SK-N-SH (cell line): ENCODE data around the gene ZNF555. TPM values are rescaled to one million over a fixed set of nuclear protein-coding genes. Genes with fewer than 3 reads are reported as not detected.

Experiments
- CTCF ChIA-PET: fragments of 300-600, 350-600 bp; formaldehyde crosslinking; extraction: SDS; loops from one replicate; lab custom pipeline; 2021; lab: Yijun Ruan, JAX
- POLR2A ChIA-PET: fragments of 350-600 bp; sonication (Branson Sonifier 250); formaldehyde crosslinking; extraction: SDS; loops from one replicate; lab custom pipeline; 2020; ENCODE audit warnings: antibody characterized with exemption, inconsistent platforms; lab: Yijun Ruan, JAX
- DNase-seq: peaks from one replicate; pipeline ENCODE4 v3.0.0; 2012
- H2AFZ ChIP-seq: fragments of 200-600 bp; sonication (generic); 2 replicates; pipeline ENCODE4 v1.8.1; 2016; ENCODE audit warnings: antibody characterized with exemption, mild to moderate bottlenecking, low read depth
- H3F3A ChIP-seq: fragments of 200-600 bp; sonication (generic); replicated peaks from 2 replicates; pipeline ENCODE3; 2016; ENCODE audit warnings: antibody characterized with exemption, mild to moderate bottlenecking; ENCODE audit not compliant: insufficient read depth
- H3K27ac ChIP-seq, 2 experiments: fragments of 200-500 bp in 1 of 2; fragments of 200-600 bp in 1 of 2; sonication (Bioruptor generic) in 1 of 2; sonication (generic), shearing (Covaris generic) in 1 of 2; 2 replicates each; pipeline versions ENCODE4 v1.5.1 to v1.6.1; 2014 to 2016; ENCODE audit warnings: low read depth in 2 of 2, inconsistent platforms in 1 of 2, low read length in 1 of 2, mild to moderate bottlenecking in 1 of 2, mixed read lengths in 1 of 2
- H3K27me3 ChIP-seq: fragments of 200-600 bp; sonication (generic), shearing (Covaris generic); 2 replicates; pipeline ENCODE4 v1.6.1; 2016; ENCODE audit warnings: mixed run types; ENCODE audit not compliant: insufficient read depth
- H3K36me3 ChIP-seq, 2 experiments: fragments of 200-500 bp in 1 of 2; fragments of 200-600 bp in 1 of 2; sonication (Bioruptor generic) in 1 of 2; sonication (generic) in 1 of 2; replicated peaks in 1 of 2; 2 replicates each; pipeline versions ENCODE3 to v1.5.1; 2014 to 2016; ENCODE audit warnings: low read length in 1 of 2, mild to moderate bottlenecking in 1 of 2; ENCODE audit not compliant: insufficient read depth in 2 of 2, control insufficient read depth in 1 of 2
- H3K4me1 ChIP-seq, 2 experiments: fragments of 200-500 bp in 1 of 2; fragments of 200-600 bp in 1 of 2; sonication (Bioruptor generic) in 1 of 2; sonication (generic), shearing (Covaris generic) in 1 of 2; 2 replicates each; pipeline versions ENCODE4 v1.5.1 to v1.6.1; 2014 to 2016; ENCODE audit warnings: low read depth in 1 of 2, low read length in 1 of 2, mixed run types in 1 of 2; ENCODE audit not compliant: insufficient read depth in 2 of 2, control insufficient read depth in 1 of 2
- H3K4me2 ChIP-seq: fragments of 200-600 bp; sonication (generic), shearing (Covaris generic); 2 replicates; pipeline ENCODE4 v1.6.1; 2017; ENCODE audit warnings: mixed run types
- H3K4me3 ChIP-seq, 2 experiments: fragments of 200-500 bp in 1 of 2; fragments of 200-600 bp in 1 of 2; sonication (Bioruptor generic) in 1 of 2; sonication (generic), shearing (Covaris generic) in 1 of 2; 2 replicates each; pipeline versions ENCODE4 v1.5.1 to v1.8.1; 2014 to 2016; ENCODE audit warnings: low read depth in 2 of 2, inconsistent platforms in 1 of 2, low read length in 1 of 2, mild to moderate bottlenecking in 1 of 2, mixed read lengths in 1 of 2, moderate library complexity in 1 of 2
- H3K79me2 ChIP-seq: fragments of 200-600 bp; sonication (generic); 2 replicates; pipeline ENCODE4 v1.8.1; 2017; ENCODE audit warnings: mild to moderate bottlenecking; ENCODE audit not compliant: insufficient read depth
- H3K9ac ChIP-seq: fragments of 200-600 bp; sonication (generic); 2 replicates; pipeline ENCODE4 v1.6.1; 2017; ENCODE audit warnings: mixed run types
- H3K9me2 ChIP-seq: fragments of 200-600 bp; sonication (generic); 2 replicates; pipeline ENCODE4 v1.6.1; 2017; ENCODE audit warnings: mixed run types
- H3K9me3 ChIP-seq: fragments of 200-600 bp; sonication (generic); 2 replicates; pipeline ENCODE4 v1.6.1; 2017; ENCODE audit warnings: mixed run types, mild to moderate bottlenecking, moderate library complexity
- H4K20me1 ChIP-seq: fragments of 200-600 bp; sonication (generic); 2 replicates; pipeline ENCODE4 v1.6.1; 2017; ENCODE audit warnings: mild to moderate bottlenecking, mixed run types; ENCODE audit not compliant: insufficient read depth
- EP300 ChIP-seq, 2 experiments: IDR thresholded peaks; 2 replicates each; pipeline versions ENCODE4 v1.4.0 to v1.6.1; 2012; ENCODE audit warnings: borderline replicate concordance in 1 of 2, low read depth in 1 of 2, low read length in 1 of 2
- EZH2phosphoT487 ChIP-seq: fragments of 200-600 bp; sonication (generic); IDR thresholded peaks from 2 replicates; pipeline ENCODE4 v1.6.1; 2017; ENCODE audit warnings: low read depth, mixed run types, mild to moderate bottlenecking, antibody characterized with exemption, moderate library complexity, borderline replicate concordance
- FOSL2 ChIP-seq: IDR thresholded peaks from 2 replicates; pipeline ENCODE4 v1.4.0; 2012; ENCODE audit warnings: low read depth, mild to moderate bottlenecking, moderate library complexity, borderline replicate concordance
- FOXM1 ChIP-seq: IDR thresholded peaks from 2 replicates; pipeline ENCODE4 v1.4.0; 2012; ENCODE audit warnings: low read depth, mild to moderate bottlenecking
- MXI1 ChIP-seq: IDR thresholded peaks from 2 replicates; pipeline ENCODE4 v1.6.1; 2012; ENCODE audit warnings: mild to moderate bottlenecking, low read depth, low read length, improper control_type of control experiment
- NFIC ChIP-seq: IDR thresholded peaks from 2 replicates; pipeline ENCODE4 v1.4.0; 2012; ENCODE audit warnings: borderline replicate concordance
- POLR2AphosphoS5 ChIP-seq: IDR thresholded peaks from 2 replicates; pipeline ENCODE4 v1.6.1; 2012; ENCODE audit warnings: low read depth, low read length
- RXRA ChIP-seq: IDR thresholded peaks from 2 replicates; pipeline ENCODE4 v1.4.0; 2012; ENCODE audit warnings: low read depth, mild to moderate bottlenecking, borderline replicate concordance
- SMC3 ChIP-seq: IDR thresholded peaks from 2 replicates; pipeline ENCODE4 v1.6.1; 2012; ENCODE audit warnings: low read depth, low read length, improper control_type of control experiment
- TEAD4 ChIP-seq: IDR thresholded peaks from 2 replicates; pipeline ENCODE4 v1.4.0; 2012; ENCODE audit warnings: mild to moderate bottlenecking, borderline replicate concordance; ENCODE audit not compliant: insufficient read depth
- WGBS: methylation state at CpG from one replicate; pipeline ENCODE4 v1.1.6; 2017; ENCODE audit warnings: low lambda C conversion rate; 5-methylcytosine and 5-hydroxymethylcytosine counted together
- polyA plus RNA-seq, 3 experiments: library from polyadenylated mRNA; depleted of rRNA; stranded (reverse); fragments of >200 nt; gene quantifications; 2 replicates each; pipeline ENCODE4 v1.2.3, GENCODE V29; 2012

The ZNF555 gene
- polyA plus RNA-seq, 1 of the 3 experiments (the other 2 are of a cell fraction), result 1.4 TPM

DNA sequence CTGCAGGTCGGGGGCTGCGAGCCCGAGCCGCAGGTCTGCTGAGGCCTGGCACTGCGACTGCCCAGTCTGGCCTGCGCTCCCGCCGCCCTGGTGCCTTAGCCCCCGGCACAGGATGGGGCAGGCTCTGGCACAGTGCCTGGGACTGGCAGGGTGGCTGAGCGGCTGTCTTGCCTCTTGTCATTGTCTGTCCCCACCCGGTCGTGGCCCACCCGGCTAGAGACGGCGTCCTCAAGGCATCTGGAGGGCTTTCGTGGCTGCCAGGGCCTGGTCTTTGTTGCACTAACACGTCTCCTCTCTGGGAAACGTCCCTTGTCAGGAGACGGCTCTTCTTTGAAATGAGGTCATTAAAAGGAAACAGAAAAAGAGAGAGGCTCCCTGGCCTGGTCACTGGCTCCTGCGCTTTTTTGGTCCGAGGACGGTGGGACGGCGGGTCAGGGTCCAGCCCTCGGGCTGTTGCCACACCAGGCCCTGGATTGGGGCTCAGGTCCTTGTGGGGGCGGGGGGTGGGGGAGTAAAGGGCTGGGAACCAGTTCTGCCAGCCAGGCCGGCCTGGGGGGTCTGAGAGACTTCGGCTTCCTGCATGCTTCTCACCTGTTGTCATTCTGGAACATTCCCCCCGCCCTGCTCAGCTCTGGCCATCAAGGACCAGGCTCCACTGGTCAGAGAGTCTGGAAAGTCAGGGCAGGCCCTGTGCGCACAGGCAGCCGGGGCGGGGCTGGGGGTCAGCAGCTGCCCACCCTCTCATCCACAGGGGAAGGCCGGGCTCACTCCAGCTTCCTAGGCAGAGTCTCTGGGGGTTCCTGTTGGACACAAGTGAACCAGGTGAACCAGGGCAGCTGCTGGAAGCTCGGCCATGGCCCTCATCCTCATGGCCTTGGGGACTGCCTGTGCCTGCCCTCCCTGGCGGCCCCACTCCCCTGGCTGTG lies 27.8 kb upstream of the ZNF555 start:
- CTCF ChIA-PET, result interaction anchor here (0.8 to 2.4 kb wide), 3 partner anchors 11 to 295 kb away, joined by 3 to 6 read pairs (median 4); no protein-coding TSS in a partner anchor
- no peak overlapping the region for H2AFZ ChIP-seq
- H3K4me2 ChIP-seq, result no peak overlapping the region
- 0 out of 2 replicates have a peak, but pooled peaks have one; percentile 36 for TF ChIP-seq MXI1
- 0 out of 4 replicates have a peak, but pooled peaks of 1 of the 2 experiments have one; percentile 24 for TF ChIP-seq EP300 (IDR thresholded peaks at IDR 0.05; ENCODE audit: borderline replicate concordance in 1 of 2, low read depth in 1 of 2, low read length in 1 of 2)
- TF ChIP-seq FOXM1, result no peak
- H3K4me3 ChIP-seq, result no peak overlapping the region
- POLR2A ChIA-PET, result interaction anchor here (1.0 kb wide), 1 partner anchor 30 kb away, joined by 3 read pairs; the partner anchor contains the start of gene SGTA
- H3K79me2 ChIP-seq, result no peaks in the 10 kb centered on the region
- H3K36me3 ChIP-seq, result peaks cover 3 to 40% of the 10 kb centered on the region in 2 experiments
- H3K9me3 ChIP-seq, result no peaks in the 10 kb centered on the region
- H3K9me2 ChIP-seq, result no peaks in the 10 kb centered on the region
- H3F3A ChIP-seq, result no peaks in the 10 kb centered on the region
- DNase-seq, result peak; percentile 94
- H3K9ac ChIP-seq, result no peak overlapping the region
- H3K4me1 ChIP-seq, result peaks cover 0 to 23% of the 10 kb centered on the region in 2 experiments; a peak in 1 of 4 replicates
- H4K20me1 ChIP-seq, result no peaks in the 10 kb centered on the region
- 81% methylated on average over 23 of the region's 35 CpGs for WGBS
- H3K27ac ChIP-seq, result peak overlapping the region in 1 of 2 experiments; percentile 86; a peak in 2 of 4 replicates
- H3K27me3 ChIP-seq, result no peaks in the 10 kb centered on the region

DNA sequence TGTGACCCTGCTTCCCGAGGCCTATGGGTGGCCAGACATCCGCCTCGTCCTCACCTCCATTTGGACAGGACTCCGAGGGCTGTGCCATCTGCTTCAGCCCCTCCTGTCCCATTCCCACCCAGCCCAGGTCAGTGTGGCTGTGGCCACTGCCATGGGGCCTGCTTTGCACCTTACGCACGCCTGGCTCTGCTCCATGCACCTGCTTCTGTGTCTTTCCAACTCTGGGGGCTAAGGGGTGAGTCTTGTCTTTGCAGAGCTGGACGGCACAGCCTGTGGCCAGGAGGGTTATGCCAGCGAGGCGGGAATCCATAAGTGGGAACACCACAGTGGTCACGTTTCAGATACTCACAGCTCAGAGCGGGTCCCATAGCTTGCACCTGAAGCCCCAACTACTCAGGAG lies 26.8 kb upstream of the ZNF555 start:
- Histone ChIP-seq H3K4me1 (peaks cover 0 to 23% of the 10 kb centered on the region in 2 experiments; a peak in 1 of 4 replicates), H3K36me3 (peaks cover 3 to 33% of the 10 kb centered on the region in 2 experiments), H3K27ac (no peak overlapping the region; a peak in 1 of 4 replicates), H3K9me3 (no peaks in the 10 kb centered on the region), H4K20me1 (no peaks in the 10 kb centered on the region), H3K27me3 (no peaks in the 10 kb centered on the region), H3F3A (no peaks in the 10 kb centered on the region), H3K9ac (no peak overlapping the region), H3K4me2 (no peak overlapping the region), H3K79me2 (no peaks in the 10 kb centered on the region), H3K9me2 (no peaks in the 10 kb centered on the region), H3K4me3 (no peak overlapping the region), H2AFZ (no peak overlapping the region)
- TF ChIP-seq POLR2AphosphoS5 (no peak), TEAD4 (no peak), RXRA (no peak), FOSL2 (no peak), EP300 (IDR thresholded peaks at IDR 0.05; ENCODE audit: borderline replicate concordance in 1 of 2, low read depth in 1 of 2, low read length in 1 of 2) (no peak), SMC3 (no peak), EZH2phosphoT487 (no peak), NFIC (no peak)
- ChIA-PET POLR2A (interaction anchor here (1.0 kb wide), 1 partner anchor 31 kb away, joined by 3 read pairs; the partner anchor contains the start of gene SGTA), CTCF (no interaction called here)
- WGBS, result 96% methylated on average over 11 of the region's 11 CpGs
- DNase-seq, result peak; percentile 13
